GM18526 (cell line): ENCODE measurements around the gene CATSPERB.

Experiments
- POLR2A ChIP-seq: IDR thresholded peaks from 3 replicates; pipeline ENCODE4 v1.6.1; 2011; ENCODE audit not compliant: insufficient read length; ENCODE audit errors: extremely low read depth

Gene CATSPERB

GRCh38 chr14:91636604-91637003 lies 95.3 kb downstream of the CATSPERB start:
- no peak for TF ChIP-seq POLR2A

- TF ChIP-seq POLR2A = no peak
Measured at GRCh38 chr14:91624757-91625156, 107.1 kb downstream of the CATSPERB start.

- no peak for TF ChIP-seq POLR2A
Measured at GRCh38 chr14:91614187-91614586, 117.7 kb downstream of the CATSPERB start.

- TF ChIP-seq POLR2A = no peak
Measured at GRCh38 chr14:91613459-91614112, 118.3 kb downstream of the CATSPERB start.

GRCh38 chr14:91611528-91611927 lies 120.4 kb downstream of the CATSPERB start:
- TF ChIP-seq POLR2A = no peak

- no peak for TF ChIP-seq POLR2A
Measured at GRCh38 chr14:91609161-91609560, 122.7 kb downstream of the CATSPERB start.

GRCh38 chr14:91607322-91608047 lies 124.4 kb downstream of the CATSPERB start:
- no peak for TF ChIP-seq POLR2A

GRCh38 chr14:91606851-91607250 lies 125.0 kb downstream of the CATSPERB start:
- TF ChIP-seq POLR2A = no peak

GRCh38 chr14:91599994-91600393 lies 131.9 kb downstream of the CATSPERB start:
- no peak for TF ChIP-seq POLR2A

GRCh38 chr14:91595736-91596135 lies 136.2 kb downstream of the CATSPERB start:
- no peak for TF ChIP-seq POLR2A

- TF ChIP-seq POLR2A = no peak
Measured at GRCh38 chr14:91586410-91586809, 145.5 kb downstream of the CATSPERB start.

- TF ChIP-seq POLR2A = no peak
Measured at GRCh38 chr14:91585856-91586255, 146.0 kb downstream of the CATSPERB start.

GRCh38 chr14:91582761-91583160 lies 149.1 kb downstream of the CATSPERB start:
- TF ChIP-seq POLR2A = no peak

GRCh38 chr14:91580876-91581577 lies 150.9 kb downstream of the CATSPERB start:
- no peak for TF ChIP-seq POLR2A

- TF ChIP-seq POLR2A = no peak
Measured at GRCh38 chr14:91577632-91578233, 154.2 kb downstream of the CATSPERB start.
